HepG2 (cell line): ENCODE data around the gene C3orf38. TPM values are rescaled to one million over a fixed set of nuclear protein-coding genes. Genes with fewer than 3 reads are reported as not detected.
A peak's percentile ranks its signal among the peaks of the same experiment; 100 is the strongest.

Source experiments
- FOXO1 ChIP-seq: sonication (generic); formaldehyde crosslinking; IDR thresholded peaks from 2 replicates; pipeline ENCODE4 v1.4.0; 2020; ENCODE audit warnings: missing genetic modification reagents
- HCFC1 ChIP-seq: fragments of 150-350 bp; IDR thresholded peaks from 2 replicates; pipeline ENCODE4 v1.6.1; 2014; ENCODE audit warnings: low read depth, low read length
- HNF1B ChIP-seq: sonication (generic); formaldehyde crosslinking; IDR thresholded peaks from 2 replicates; pipeline ENCODE4 v1.5.1; 2020; ENCODE audit warnings: mild to moderate bottlenecking, moderate library complexity, missing genetic modification reagents
- HNRNPLL ChIP-seq: fragments of 200-400 bp; formaldehyde crosslinking; IDR thresholded peaks from 2 replicates; pipeline ENCODE4 v1.6.1; 2017; ENCODE audit warnings: mild to moderate bottlenecking, low read depth, low read length; ENCODE audit not compliant: poor library complexity, severe bottlenecking
- KLF15 ChIP-seq: sonication (generic); formaldehyde crosslinking; IDR thresholded peaks from 2 replicates; pipeline ENCODE4 v1.8.1; 2023; ENCODE audit warnings: borderline replicate concordance, mild to moderate bottlenecking, inconsistent platforms, missing genetic modification reagents, mixed read lengths
- MAFG ChIP-seq: sonication (generic); formaldehyde crosslinking; IDR thresholded peaks from 2 replicates; pipeline ENCODE4 v1.5.1; 2020; ENCODE audit warnings: mild to moderate bottlenecking, missing genetic modification reagents
- MXD3 ChIP-seq: IDR thresholded peaks from 2 replicates; pipeline ENCODE4 v1.6.1; 2016; ENCODE audit warnings: mild to moderate bottlenecking, missing biosample characterization, missing genetic modification reagents
- NCOA2 ChIP-seq: sonication (generic); formaldehyde crosslinking; IDR thresholded peaks from 2 replicates; pipeline ENCODE4 v1.8.0; 2022; ENCODE audit warnings: inconsistent platforms
- NRL ChIP-seq: sonication (generic); formaldehyde crosslinking; IDR thresholded peaks from 2 replicates; pipeline ENCODE4 v1.5.0; 2020; ENCODE audit warnings: missing genetic modification reagents, mild to moderate bottlenecking, moderate library complexity, borderline replicate concordance
- PHB2 ChIP-seq: fragments of 450-650 bp; IDR thresholded peaks from 2 replicates; pipeline ENCODE4 v1.6.1; 2018; ENCODE audit not compliant: partially characterized antibody
- PRDM4 ChIP-seq: sonication (generic); formaldehyde crosslinking; IDR thresholded peaks from 2 replicates; pipeline ENCODE4 v1.9.0; 2021; ENCODE audit warnings: missing genetic modification reagents, borderline replicate concordance
- RFXAP ChIP-seq: sonication (generic); formaldehyde crosslinking; IDR thresholded peaks from 2 replicates; pipeline ENCODE4 v1.4.0; 2020; ENCODE audit warnings: missing genetic modification reagents, borderline replicate concordance
- SMC3 ChIP-seq: IDR thresholded peaks from 2 replicates; pipeline ENCODE4 v1.6.1; 2011; ENCODE audit warnings: low read length, improper control_type of control experiment
- SMYD3 ChIP-seq: sonication (generic); formaldehyde crosslinking; IDR thresholded peaks from 2 replicates; pipeline ENCODE4 v1.8.1; 2023; ENCODE audit warnings: mild to moderate bottlenecking, missing genetic modification reagents
- TBP ChIP-seq: sonication (generic); formaldehyde crosslinking; IDR thresholded peaks from 2 replicates; pipeline ENCODE4 v1.5.0; 2020; ENCODE audit warnings: missing genetic modification reagents
- ZFP1 ChIP-seq: IDR thresholded peaks from 2 replicates; pipeline ENCODE4 v1.6.1; 2016
- ZNF382 ChIP-seq: sonication (generic); formaldehyde crosslinking; IDR thresholded peaks from 2 replicates; pipeline ENCODE4 v1.5.0; 2020; ENCODE audit warnings: missing genetic modification reagents, mild to moderate bottlenecking, borderline replicate concordance
- ZNF543 ChIP-seq: sonication (generic); formaldehyde crosslinking; IDR thresholded peaks from 2 replicates; pipeline ENCODE4 v1.4.0; 2020; ENCODE audit warnings: mild to moderate bottlenecking, missing genetic modification reagents
- ZNF557 ChIP-seq: sonication (generic); formaldehyde crosslinking; IDR thresholded peaks from 2 replicates; pipeline ENCODE4 v1.4.0; 2020; ENCODE audit warnings: missing genetic modification reagents
- ZNF563 ChIP-seq: sonication (generic); formaldehyde crosslinking; IDR thresholded peaks from 2 replicates; pipeline ENCODE4 v1.8.0; 2022; ENCODE audit warnings: mild to moderate bottlenecking, moderate library complexity, missing genetic modification reagents
- ZNF720 ChIP-seq: sonication (generic); formaldehyde crosslinking; IDR thresholded peaks from 2 replicates; pipeline ENCODE4 v1.4.0; 2020; ENCODE audit warnings: missing genetic modification reagents
- ZNF781 ChIP-seq: sonication (generic); formaldehyde crosslinking; IDR thresholded peaks from 2 replicates; pipeline ENCODE4 v1.5.1; 2020; ENCODE audit warnings: borderline replicate concordance, mild to moderate bottlenecking, missing genetic modification reagents; ENCODE audit errors: not compliant biosample characterization
- polyA plus RNA-seq, 8 experiments: library from polyadenylated mRNA; depleted of rRNA in 3 of 8; stranded (reverse) in 7 of 8; unstranded in 1 of 8; fragments of >200 nt; fragmentation: Illumina TruSeq in 4 of 8; extraction: Trizol in 4 of 8; gene quantifications; 2 replicates each; pipeline versions ENCODE4 v1.2.1 to v1.2.3, GENCODE V29; 2011 to 2016; ENCODE audit warnings: low read depth in 4 of 8, missing spikeins in 1 of 8, mixed read lengths in 1 of 8; ENCODE audit not compliant: insufficient read depth in 1 of 8
- total RNA-seq, 5 experiments: library from RNA; depleted of rRNA; stranded (reverse); fragments of >200 nt; fragmentation: Illumina TruSeq; extraction: Trizol; gene quantifications; 2 replicates each; pipeline ENCODE4 v1.2.3, GENCODE V29; 2016; ENCODE audit warnings: low read depth in 1 of 5

Gene C3orf38
- total and polyA plus RNA-seq, 2 of the 13 experiments (the other 11 are each of a cell fraction or from before 2014, with no cell fraction given) = 6.0 to 17.5 TPM

GRCh38 chr3:88149509-88150362, at the start of gene C3orf38 (continued):
- TF ChIP-seq HNF1B (peak; percentile 72), MXD3 (CRISPR knock-in tag) (peak; percentile 46; the same call in 1 of the 2 replicates), SMYD3 (CRISPR knock-in tag) (peak; percentile 21), RFXAP (CRISPR knock-in tag) (peak; percentile 63; the same call in 1 of the 2 replicates), FOXO1 (no peak; the same call in 1 of the 2 replicates), HNRNPLL (peak; percentile 50), KLF15 (0 out of 2 replicates have a peak, but pooled peaks have one; percentile 47), PHB2 (no peak), ZNF543 (CRISPR knock-in tag) (peak; percentile 94), ZNF557 (no peak), ZFP1 (CRISPR knock-in tag) (no peak), ZNF382 (CRISPR knock-in tag) (no peak), TBP (CRISPR knock-in tag) (no peak), HCFC1 (peak; percentile 68), SMC3 (no peak), ZNF720 (CRISPR knock-in tag) (no peak), PRDM4 (CRISPR knock-in tag) (no peak), MAFG (CRISPR knock-in tag) (no peak), ZNF781 (peak; percentile 91), NCOA2 (CRISPR knock-in tag) (peak; percentile 29; the same call in 1 of the 2 replicates), ZNF563 (CRISPR knock-in tag) (peak; percentile 79; the same call in 1 of the 2 replicates), NRL (peak; percentile 87; the same call in 1 of the 2 replicates)
